ENCODE results near the gene LIN37. TPM values are rescaled to one million over a fixed set of nuclear protein-coding genes. Genes with fewer than 3 reads are reported as not detected.

Gene LIN37
- total and polyA plus RNA-seq, 3 donors from 2014 or later, result 24.8 to 30.2 (median 30.2) TPM

DNA sequence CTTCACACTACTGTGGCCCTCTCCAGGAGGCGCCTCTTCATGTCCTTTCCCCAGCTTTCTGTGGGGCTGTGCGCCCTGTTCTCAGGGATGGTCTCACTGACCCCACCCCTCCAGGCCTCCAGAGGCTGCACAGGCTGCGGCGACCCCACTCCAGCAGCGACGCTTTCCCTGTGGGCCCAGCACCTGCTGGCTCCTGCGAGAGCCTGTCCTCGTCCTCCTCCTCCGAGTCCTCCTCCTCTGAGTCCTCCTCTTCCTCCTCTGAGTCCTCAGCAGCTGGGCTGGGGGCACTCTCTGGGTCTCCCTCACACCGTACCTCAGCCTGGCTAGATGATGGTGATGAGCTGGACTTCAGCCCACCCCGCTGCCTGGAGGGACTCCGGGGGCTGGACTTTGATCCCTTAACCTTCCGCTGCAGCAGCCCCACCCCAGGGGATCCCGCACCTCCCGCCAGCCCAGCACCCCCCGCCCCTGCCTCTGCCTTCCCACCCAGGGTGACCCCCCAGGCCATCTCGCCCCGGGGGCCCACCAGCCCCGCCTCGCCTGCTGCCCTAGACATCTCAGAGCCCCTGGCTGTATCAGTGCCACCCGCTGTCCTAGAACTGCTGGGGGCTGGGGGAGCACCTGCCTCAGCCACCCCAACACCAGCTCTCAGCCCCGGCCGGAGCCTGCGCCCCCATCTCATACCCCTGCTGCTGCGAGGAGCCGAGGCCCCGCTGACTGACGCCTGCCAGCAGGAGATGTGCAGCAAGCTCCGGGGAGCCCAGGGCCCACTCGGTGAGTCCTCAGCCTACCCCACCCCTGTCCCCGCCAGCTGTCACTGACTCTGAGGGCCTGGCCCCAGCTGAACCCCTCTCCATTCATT, 38.2 kb downstream of the LIN37 start:
- DNase-seq, result no peak
- intact Hi-C loops (cut with DNase I; ENCODE audit: low total_unique reads), result no loop called here
- Histone ChIP-seq H3K4me1 (no peaks in the 10 kb centered on the region), H3K27ac (no peak overlapping the region), H3K36me3 (ENCODE audit: low read depth, missing control alignments) (no peaks in the 10 kb centered on the region), H3K4me3 (no peak overlapping the region), H3K9me3 (no peaks in the 10 kb centered on the region), H3K27me3 (no peaks in the 10 kb centered on the region)
- 88 to 91% methylated on average over 11 to 30 of the region's 31 CpGs for WGBS, 2 donors
- TF ChIP-seq CTCF (IDR thresholded peaks at IDR 0.05) (no peak), POLR2A (IDR thresholded peaks at IDR 0.05) (no peak)

DNA sequence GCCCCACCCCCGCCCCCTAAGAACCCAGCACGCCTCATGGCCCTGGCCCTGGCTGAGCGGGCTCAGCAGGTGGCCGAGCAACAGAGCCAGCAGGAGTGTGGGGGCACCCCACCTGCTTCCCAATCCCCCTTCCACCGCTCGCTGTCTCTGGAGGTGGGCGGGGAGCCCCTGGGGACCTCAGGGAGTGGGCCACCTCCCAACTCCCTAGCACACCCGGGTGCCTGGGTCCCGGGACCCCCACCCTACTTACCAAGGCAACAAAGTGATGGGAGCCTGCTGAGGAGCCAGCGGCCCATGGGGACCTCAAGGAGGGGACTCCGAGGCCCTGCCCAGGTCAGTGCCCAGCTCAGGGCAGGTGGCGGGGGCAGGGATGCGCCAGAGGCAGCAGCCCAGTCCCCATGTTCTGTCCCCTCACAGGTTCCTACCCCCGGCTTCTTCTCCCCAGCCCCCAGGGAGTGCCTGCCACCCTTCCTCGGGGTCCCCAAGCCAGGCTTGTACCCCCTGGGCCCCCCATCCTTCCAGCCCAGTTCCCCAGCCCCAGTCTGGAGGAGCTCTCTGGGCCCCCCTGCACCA, 38.9 kb downstream of the LIN37 start:
- H3K36me3 ChIP-seq (ENCODE audit: low read depth, missing control alignments), result no peaks in the 10 kb centered on the region
- intact Hi-C loops (cut with DNase I; ENCODE audit: low total_unique reads), result no loop called here
- no peak for DNase-seq
- H3K9me3 ChIP-seq, result no peaks in the 10 kb centered on the region
- H3K27ac ChIP-seq, result no peak overlapping the region
- WGBS, 2 donors, result 91 to 100% methylated on average over 2 to 11 of the region's 15 CpGs
- no peaks in the 10 kb centered on the region for H3K27me3 ChIP-seq
- TF ChIP-seq POLR2A (IDR thresholded peaks at IDR 0.05) (no peak), CTCF (IDR thresholded peaks at IDR 0.05) (no peak)
- H3K4me1 ChIP-seq, result no peaks in the 10 kb centered on the region
- H3K4me3 ChIP-seq, result no peak overlapping the region

DNA sequence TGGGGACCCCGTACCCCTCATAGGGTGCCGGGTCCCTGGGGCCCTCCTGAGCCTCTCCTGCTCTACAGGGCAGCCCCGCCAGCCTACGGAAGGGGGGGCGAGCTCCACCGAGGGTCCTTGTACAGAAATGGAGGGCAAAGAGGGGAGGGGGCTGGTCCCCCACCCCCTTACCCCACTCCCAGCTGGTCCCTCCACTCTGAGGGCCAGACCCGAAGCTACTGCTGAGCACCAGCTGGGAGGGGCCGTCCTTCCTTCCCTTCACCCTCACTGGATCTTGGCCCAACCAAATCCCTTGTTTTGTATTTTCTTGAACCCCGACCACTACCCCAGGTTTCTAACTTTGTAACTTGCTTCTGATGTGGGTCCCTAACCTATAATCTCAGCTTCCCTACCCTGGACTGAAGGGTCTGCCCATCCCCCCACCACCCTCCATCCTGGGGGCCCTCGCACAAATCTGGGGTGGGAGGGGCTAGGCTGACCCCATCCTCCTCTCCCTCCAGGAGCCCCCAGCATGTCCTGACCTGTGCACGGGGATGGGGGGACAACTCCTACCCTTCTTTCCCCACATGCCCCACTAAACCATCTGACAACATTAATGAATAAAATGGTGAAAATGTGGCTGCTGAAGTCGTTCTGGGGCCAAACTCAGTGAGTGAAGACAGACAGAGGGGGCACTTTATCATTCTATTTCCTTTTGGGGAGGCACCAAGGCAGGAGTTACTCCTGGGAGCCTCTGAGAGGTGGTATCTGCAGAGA, 40.0 kb downstream of the LIN37 start:
- intact Hi-C loops (cut with DNase I; ENCODE audit: low total_unique reads), result no loop called here
- no peak for DNase-seq
- Histone ChIP-seq H3K36me3 (ENCODE audit: low read depth, missing control alignments) (no peaks in the 10 kb centered on the region), H3K4me3 (no peak overlapping the region), H3K9me3 (no peaks in the 10 kb centered on the region), H3K4me1 (no peaks in the 10 kb centered on the region), H3K27ac (no peak overlapping the region), H3K27me3 (no peaks in the 10 kb centered on the region)
- TF ChIP-seq CTCF (IDR thresholded peaks at IDR 0.05) (no peak), POLR2A (IDR thresholded peaks at IDR 0.05) (no peak)
- 80 to 81% methylated on average over 12 of the region's 12 CpGs for WGBS, 2 donors

GRCh38 chr19:35789195-35789977, 41.0 kb downstream of the LIN37 start:
- WGBS, 2 donors, result 74 to 79% methylated on average over 4 to 11 of the region's 11 CpGs
- Histone ChIP-seq H3K27me3 (no peaks in the 10 kb centered on the region), H3K4me1 (no peaks in the 10 kb centered on the region), H3K9me3 (no peaks in the 10 kb centered on the region), H3K36me3 (ENCODE audit: low read depth, missing control alignments) (no peaks in the 10 kb centered on the region), H3K27ac (no peak overlapping the region), H3K4me3 (no peak overlapping the region)
- no peak for DNase-seq
- intact Hi-C loops (cut with DNase I; ENCODE audit: low total_unique reads), result no loop called here
- TF ChIP-seq POLR2A (IDR thresholded peaks at IDR 0.05) (no peak), CTCF (IDR thresholded peaks at IDR 0.05) (no peak)

Measured in testis (tissue), 3 donors.